Heart left ventricle (tissue), 16 donors: Measurements from ENCODE around the gene RASSF5. TPM values are rescaled to one million over a fixed set of nuclear protein-coding genes. Genes with fewer than 3 reads are reported as not detected.

Source experiments
- ATAC-seq, 4 donors: fragments of 200-7000 bp; cut with Tn5 transposase; one replicate each; pipeline ENCODE4 v1.9.1; 2020 to 2022; ENCODE audit warnings: moderate library complexity in 4 of 4, mild to moderate bottlenecking in 3 of 4, moderate number of reproducible peaks in 1 of 4
- DNase-seq, 5 donors: peaks; one replicate each; pipeline ENCODE4 v3.0.0-alpha.2; 2020
- H3K27ac ChIP-seq, 12 donors: fragments of 200-600 bp; sonication (generic) in 4 of 12; one replicate each; pipeline versions ENCODE4 v1.5.0 to v1.8.0; 2016 to 2022; ENCODE audit warnings: mild to moderate bottlenecking in 2 of 12
- H3K27me3 ChIP-seq, 9 donors: fragments of 200-600 bp; sonication (generic) in 2 of 9; one replicate each; pipeline versions ENCODE4 v1.5.1 to v1.8.0; 2016 to 2022; ENCODE audit warnings: mild to moderate bottlenecking in 3 of 9
- H3K36me3 ChIP-seq, 9 donors: fragments of 200-600 bp; sonication (generic) in 2 of 9; one replicate each; pipeline versions ENCODE4 v1.5.0 to v1.8.0; 2018 to 2022; ENCODE audit warnings: mild to moderate bottlenecking in 2 of 9
- H3K4me1 ChIP-seq, 12 donors: fragments of 200-600 bp; sonication (generic) in 4 of 12; one replicate each; pipeline versions ENCODE4 v1.5.0 to v1.8.0; 2016 to 2022; ENCODE audit warnings: mild to moderate bottlenecking in 3 of 12
- H3K4me3 ChIP-seq, 12 donors: fragments of 200-600 bp; sonication (generic) in 4 of 12; one replicate each; pipeline versions ENCODE4 v1.5.0 to v1.8.0; 2017 to 2022; ENCODE audit warnings: mild to moderate bottlenecking in 9 of 12, moderate library complexity in 4 of 12
- H3K9me3 ChIP-seq, 12 donors: fragments of 200-600 bp; sonication (generic) in 4 of 12; one replicate each; pipeline versions ENCODE4 v1.5.0 to v1.8.0; 2016 to 2022; ENCODE audit warnings: mild to moderate bottlenecking in 1 of 12
- CTCF ChIP-seq, 12 donors: fragments of 200-600 bp; sonication (generic) in 4 of 12; IDR thresholded peaks; one replicate each; pipeline versions ENCODE4 v1.5.0 to v1.8.0; 2018 to 2022; ENCODE audit warnings: antibody characterized with exemption in 12 of 12, mild to moderate bottlenecking in 5 of 12
- POLR2A ChIP-seq, 2 donors: fragments of 450-650 bp; IDR thresholded peaks; one replicate each; pipeline ENCODE4 v1.6.1; 2017; ENCODE audit warnings: antibody characterized with exemption in 2 of 2, mild to moderate bottlenecking in 2 of 2, moderate library complexity in 2 of 2
- WGBS, 4 donors: extraction: QIAGEN DNeasy Blood & Tissue Kit in 2 of 4; methylation state at CpG; one replicate each; pipeline versions ENCODE4 v1.1.5 to v1.1.7; 2013 to 2018; 5-methylcytosine and 5-hydroxymethylcytosine counted together
- intact Hi-C, 10 donors: fragments of 100-400 bp; cut with DNase I; formaldehyde crosslinking; loops; one replicate each; pipeline versions ENCODE4 v1.11.1 to v1.14.2; 2022
- polyA plus RNA-seq, 2 donors: library from polyadenylated mRNA; stranded (reverse); fragments of 200-250 nt; gene quantifications; one replicate each; pipeline ENCODE4 v1.2.3, GENCODE V29; 2013
- total RNA-seq, 9 donors: library from RNA; depleted of rRNA in 2 of 9; stranded (reverse); fragments of >200 nt in 2 of 9; fragmentation: NEBNext Ultra II Directional in 3 of 9; extraction: Animal tissue kit (Norgen Biotek cat#: 25700) in 3 of 9; gene quantifications; one replicate each; pipeline versions ENCODE4 v1.1.0 to v1.2.4, GENCODE V29; 2016 to 2023
- donor health status: ischemic (EF 13 %, LVEDD 7.1; RV severe dilation, severe dysfunction).
- donor health status: healthy with polysubstance abuse.
- donor health status: DM: no; HTN: yes; CAD: no.
- donor health status: DM: no; HTN: no; CAD: no.
- donor health status: ischemic (EF 25% LVEDD 6.9; RV normal size, moderate dysfunction).
- donor health status: ischemic (EF 25% LVEDD 5.7; RV mildly dilated, moderate dysfunction).
- donor health status: healthy.
- donor health status: DM: yes; HTN: yes; CAD: no.
- donor health status: ischemic (EF 35%, LVEDD 5.7; RV mildly dilated, moderate dysfunction).
- donor health status: nonischemic (EF 11% LVEDD 7.7; RV severe dilation, severe dysfunction).
- donor health status: DM: yes; HTN: yes; CAD: no.
- donor health status: PGD.
- donor health status: ischemic (EF 29% LVEDD 5.4; RV normal size, mild dysfunction).
- donor health status: nonischemic (EF 23%, LVEDD 6.1; RV moderate dilation, normal function).

RASSF5 gene
- total and polyA plus RNA-seq, 11 donors = 1.3 to 27.4 (median 5.6) TPM

- ATAC-seq (peak in 1 of 4 donors; percentile 32), DNase-seq (peak in 2 of 5 donors; percentile 38 to 71)
- intact Hi-C loops = loop anchor here in 2 of 10 donors (5.0 kb wide), 2 partner anchors 34 to 104 kb away; no protein-coding TSS in a partner anchor
- H3K9me3 ChIP-seq = no peaks in the 10 kb centered on the region
- peaks cover 0 to 68% (median 14%) of the 10 kb centered on the region in 12 donors for H3K4me1 ChIP-seq
- H3K27ac ChIP-seq = peak overlapping the region in 1 of 12 donors; percentile 95
- no peak for TF ChIP-seq POLR2A (IDR thresholded peaks at IDR 0.05)
- no peak for TF ChIP-seq CTCF (IDR thresholded peaks at IDR 0.05)
- peaks cover 0 to 29% (median 16%) of the 10 kb centered on the region in 9 donors for H3K36me3 ChIP-seq
- no peaks in the 10 kb centered on the region for H3K27me3 ChIP-seq
- no peak overlapping the region for H3K4me3 ChIP-seq
- WGBS, 4 donors = 49 to 61% (median 53%) methylated on average over 10 of the region's 10 CpGs
Observed at GRCh38 chr1:206581571-206581981, 74.2 kb downstream of the RASSF5 start.

- 93 to 95% (median 93%) methylated on average over 5 of the region's 5 CpGs for WGBS, 4 donors
- H3K27ac ChIP-seq = peak overlapping the region in 1 of 12 donors; percentile 95
- no peak overlapping the region for H3K4me3 ChIP-seq
- peaks cover 0 to 59% (median 14%) of the 10 kb centered on the region in 12 donors for H3K4me1 ChIP-seq
- intact Hi-C loops = loop anchor here in 6 of 10 donors (2.0 to 5.0 kb wide), 4 partner anchors 35 to 105 kb away; no protein-coding TSS in a partner anchor
- H3K27me3 ChIP-seq = no peaks in the 10 kb centered on the region
- no peak for ATAC-seq
- TF ChIP-seq CTCF (IDR thresholded peaks at IDR 0.05) (no peak), POLR2A (IDR thresholded peaks at IDR 0.05) (no peak)
- peaks cover 0 to 38% (median 25%) of the 10 kb centered on the region in 9 donors for H3K36me3 ChIP-seq
- DNase-seq = no peak
- no peaks in the 10 kb centered on the region for H3K9me3 ChIP-seq
Observed at GRCh38 chr1:206582537-206582936, 75.2 kb downstream of the RASSF5 start.

GRCh38 chr1:206582971-206583706 lies 75.8 kb downstream of the RASSF5 start:
- no peak for ATAC-seq
- intact Hi-C loops = loop anchor here (1.0 to 5.0 kb wide), 8 partner anchors 36 to 106 kb away; no protein-coding TSS in a partner anchor
- Histone ChIP-seq H3K4me1 (peaks cover 0 to 55% (median 14%) of the 10 kb centered on the region in 12 donors), H3K36me3 (peaks cover 0 to 44% (median 31%) of the 10 kb centered on the region in 9 donors), H3K27ac (peak overlapping the region in 2 of 12 donors; percentile 30 to 80), H3K4me3 (no peak overlapping the region), H3K9me3 (no peaks in the 10 kb centered on the region), H3K27me3 (no peaks in the 10 kb centered on the region)
- no peak for DNase-seq
- WGBS, 4 donors = 81 to 86% (median 83%) methylated on average over 18 of the region's 18 CpGs
- TF ChIP-seq POLR2A (IDR thresholded peaks at IDR 0.05) (no peak), CTCF (IDR thresholded peaks at IDR 0.05) (no peak)
